Brain pericyte (primary cell): Measurements from ENCODE around the gene DNAI1.
"Not testable (repeated sequence)": the region's sequence is repeated elsewhere in the genome, so short reads cannot be mapped to it uniquely, and the experiment has no call there.

ENCODE experiments used
- DNase-seq: peaks from one replicate; pipeline ENCODE4 v3.0.0-alpha.2; 2012; ENCODE audit warnings: low read depth, low spot score

Gene DNAI1

GRCh38 chr9:34458013-34458958 lies at the start of gene DNAI1, which contains the start of gene FAM219A:
TSS of gene DNAI1 (plus strand) at chr9:34458805. CDS start at chr9:34459006, 201 bp downstream.
TSS of gene FAM219A (minus strand) at chr9:34458570. CDS start at chr9:34458263, 307 bp downstream.
- peak; percentile 92 for DNase-seq

- DNase-seq, result no peak
These were observed 49.5 kb upstream of the DNAI1 start for GRCh38 chr9:34409154-34409553.

- DNase-seq, result no peak
These were observed 46.3 kb upstream of the DNAI1 start for GRCh38 chr9:34412336-34412735.

GRCh38 chr9:34413231-34413852 lies 45.3 kb upstream of the DNAI1 start:
- DNase-seq, result no peak

- DNase-seq, result no peak
These were observed 40.9 kb upstream of the DNAI1 start for GRCh38 chr9:34417734-34418133.

GRCh38 chr9:34419716-34420504 lies 38.7 kb upstream of the DNAI1 start:
- no peak for DNase-seq

- DNase-seq, result no peak
These were observed 32.1 kb upstream of the DNAI1 start for GRCh38 chr9:34426347-34427074.

DNA sequence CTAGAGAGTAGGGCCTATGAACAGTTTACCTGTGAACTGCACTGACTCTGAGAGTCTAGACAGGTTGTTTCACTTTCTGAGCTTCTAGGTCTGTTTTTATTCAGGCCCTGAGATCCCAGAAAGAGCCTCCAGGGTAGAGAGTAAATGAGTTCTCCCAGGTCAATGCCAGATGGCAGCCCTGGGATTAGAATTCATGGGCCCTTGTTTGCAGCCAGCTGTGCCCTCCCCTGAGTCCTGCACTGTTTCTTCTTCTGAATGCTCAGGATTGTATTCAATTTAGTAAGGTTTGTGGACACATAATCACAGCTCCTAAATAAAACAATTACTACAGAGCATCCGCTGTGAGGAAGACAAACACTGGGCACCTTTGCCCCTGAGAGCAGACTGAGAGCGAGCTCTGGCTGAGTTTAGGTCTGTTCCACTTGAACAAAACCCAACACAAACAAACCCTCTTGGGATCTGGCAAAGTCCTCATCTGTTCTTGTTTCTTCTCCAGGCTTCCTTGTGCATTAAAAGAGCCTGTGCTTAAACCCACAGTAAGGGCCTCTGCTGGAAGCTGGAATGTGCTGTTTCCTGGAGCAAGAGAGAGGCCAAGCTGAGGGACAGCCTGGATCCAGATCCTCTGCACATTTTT lies 30.2 kb upstream of the DNAI1 start:
- DNase-seq, result peak; percentile 85

DNA sequence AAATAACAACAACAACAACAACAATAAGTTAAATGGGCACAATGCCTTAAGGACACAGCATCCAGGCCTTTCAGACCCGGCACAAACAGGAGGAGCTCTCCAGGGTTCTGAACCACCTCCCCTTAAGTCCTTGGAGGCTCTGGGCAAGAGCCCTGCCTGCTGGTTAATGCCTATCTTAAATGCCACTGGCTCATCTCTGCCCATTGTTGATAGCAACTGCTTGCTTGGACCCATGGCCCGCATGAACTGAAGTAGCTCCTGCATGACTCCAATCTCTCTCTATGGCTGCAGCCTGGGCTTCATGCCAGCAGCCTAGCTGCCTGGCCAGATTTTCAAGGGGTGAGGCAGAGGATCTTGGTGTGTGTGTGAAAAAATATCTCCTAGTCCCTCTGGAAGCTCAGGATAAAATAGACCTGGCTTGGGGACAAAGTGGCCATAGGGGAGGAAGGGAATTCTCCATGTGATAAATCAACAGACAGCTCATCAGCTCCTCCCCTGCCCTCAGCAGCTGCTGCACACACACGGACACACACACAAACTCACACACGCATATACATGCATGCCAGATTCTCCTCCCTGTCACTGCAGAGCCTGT lies 27.7 kb upstream of the DNAI1 start:
- DNase-seq, result no peak

DNA sequence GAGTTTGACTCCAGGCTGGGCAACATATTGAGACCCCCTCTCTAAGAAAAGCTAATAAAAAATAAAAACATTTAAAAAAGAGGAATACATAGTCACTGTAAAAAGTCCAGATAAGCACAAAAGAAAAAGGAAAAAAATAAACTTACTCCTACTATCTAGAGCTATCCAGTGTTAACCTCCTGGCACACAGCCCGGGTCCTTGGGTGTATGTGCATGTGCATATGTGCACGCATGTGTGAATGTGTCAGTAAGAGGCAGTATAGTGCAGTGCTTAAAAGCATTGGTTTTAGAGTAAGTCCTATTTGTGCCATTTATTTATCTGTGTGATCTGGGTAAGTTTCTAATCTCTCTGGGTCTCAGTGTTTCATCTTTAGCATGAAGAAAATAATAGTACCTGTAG lies 26.9 kb upstream of the DNAI1 start:
- no peak for DNase-seq

DNA sequence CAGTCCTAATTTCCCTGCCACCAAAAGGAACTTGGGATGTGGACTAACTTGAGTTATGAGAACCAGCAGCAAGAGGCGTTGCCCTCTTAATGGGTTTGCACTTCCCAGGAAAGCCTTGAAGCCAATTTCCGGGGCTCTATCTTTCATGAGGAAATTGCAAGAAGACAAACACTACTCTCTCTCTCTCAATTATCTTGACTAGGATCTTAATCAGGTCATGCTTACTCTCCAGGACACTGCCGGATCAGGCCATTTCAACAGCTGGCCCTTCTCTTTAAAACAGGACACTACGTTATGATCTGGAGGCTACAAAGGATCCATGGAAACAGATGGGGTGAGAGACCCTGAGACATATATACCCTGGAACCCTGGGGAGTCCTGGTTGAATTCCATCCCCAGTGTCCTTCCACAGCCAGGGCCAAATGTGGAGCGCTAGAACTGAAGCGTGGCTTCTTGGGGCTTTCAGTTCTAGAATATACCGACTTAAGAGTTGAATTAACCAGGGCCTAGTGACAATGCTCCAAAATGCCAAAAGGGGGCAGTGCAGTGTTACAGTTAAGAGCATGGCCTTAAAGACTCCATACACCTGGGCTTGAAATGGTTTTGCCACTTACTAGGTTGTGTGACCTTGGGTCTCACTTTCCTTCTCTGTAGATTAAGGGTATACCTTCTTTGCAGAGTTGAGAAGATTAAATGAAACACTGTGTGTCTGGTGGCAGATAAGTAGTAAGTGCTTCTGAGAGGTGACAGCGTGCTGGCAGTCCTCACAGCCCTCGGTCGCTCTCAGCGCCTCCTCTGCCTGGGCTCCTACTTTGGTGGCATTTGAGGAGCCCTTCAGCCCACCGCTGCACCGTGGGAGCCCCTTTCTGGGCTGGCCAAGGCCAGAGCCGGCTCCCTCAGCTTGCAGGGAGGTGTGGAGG lies 21.3 kb upstream of the DNAI1 start:
- peak; percentile 48 for DNase-seq

DNA sequence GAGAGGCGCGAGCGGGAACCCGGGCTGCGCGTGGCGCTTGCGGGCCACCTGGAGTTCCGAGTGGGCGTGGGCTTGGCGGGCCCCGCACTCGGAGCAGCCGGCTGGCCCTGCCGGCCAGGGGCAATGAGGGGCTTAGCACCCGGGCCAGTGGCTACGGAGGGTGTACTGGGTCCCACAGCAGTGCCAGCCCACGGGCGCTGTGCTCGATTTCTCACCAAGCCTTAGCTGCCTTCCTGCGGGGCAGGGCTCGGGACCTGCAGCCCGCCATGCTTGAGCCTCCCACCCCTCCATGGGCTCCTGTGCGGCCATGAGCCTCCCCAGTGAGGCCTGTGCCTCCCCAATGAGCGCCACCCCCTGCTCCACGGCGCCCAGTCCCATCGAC lies 20.7 kb upstream of the DNAI1 start:
- DNase-seq, result not testable (repeated sequence)

DNA sequence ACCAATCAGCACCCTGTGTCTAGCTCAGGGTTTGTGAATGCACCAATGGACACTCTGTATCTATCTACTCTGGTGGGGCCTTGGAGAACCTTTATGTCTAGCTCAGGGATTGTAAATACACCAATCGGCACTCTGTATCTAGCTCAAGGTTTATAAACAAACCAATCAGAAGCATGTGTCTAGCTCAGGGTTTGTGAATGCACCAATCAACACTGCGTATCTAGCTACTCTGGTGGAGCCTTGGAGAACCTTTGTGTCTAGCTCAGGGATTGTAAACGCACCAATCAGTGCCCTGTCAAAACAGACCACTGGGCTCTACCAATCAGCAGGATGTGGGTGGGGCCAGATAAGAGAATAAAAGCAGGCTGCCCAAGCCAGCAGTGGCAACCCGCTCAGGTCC lies 20.1 kb upstream of the DNAI1 start:
- not testable (repeated sequence) for DNase-seq

DNA sequence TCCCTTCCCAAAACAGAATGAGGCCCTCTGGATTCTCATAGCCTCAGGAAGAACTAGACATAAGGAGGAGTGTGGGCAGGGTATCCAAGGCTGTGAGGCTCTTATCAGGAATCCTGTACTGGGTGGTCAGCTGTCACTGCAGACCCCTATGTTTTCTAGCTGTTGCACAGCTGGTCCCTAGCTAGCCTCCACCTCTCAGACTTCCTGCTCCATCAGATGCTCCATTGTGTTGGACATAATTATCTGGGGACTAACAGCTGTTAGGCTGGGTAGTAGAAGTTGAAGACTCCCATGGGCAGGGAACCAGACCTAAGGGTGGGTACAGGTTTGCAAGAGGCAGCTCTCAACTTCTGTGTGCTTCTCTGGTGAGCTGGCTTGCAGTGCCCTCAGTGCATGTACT lies 18.6 kb upstream of the DNAI1 start:
- DNase-seq, result no peak

GRCh38 chr9:34442770-34443169 lies 15.8 kb upstream of the DNAI1 start:
- DNase-seq, result no peak

DNA sequence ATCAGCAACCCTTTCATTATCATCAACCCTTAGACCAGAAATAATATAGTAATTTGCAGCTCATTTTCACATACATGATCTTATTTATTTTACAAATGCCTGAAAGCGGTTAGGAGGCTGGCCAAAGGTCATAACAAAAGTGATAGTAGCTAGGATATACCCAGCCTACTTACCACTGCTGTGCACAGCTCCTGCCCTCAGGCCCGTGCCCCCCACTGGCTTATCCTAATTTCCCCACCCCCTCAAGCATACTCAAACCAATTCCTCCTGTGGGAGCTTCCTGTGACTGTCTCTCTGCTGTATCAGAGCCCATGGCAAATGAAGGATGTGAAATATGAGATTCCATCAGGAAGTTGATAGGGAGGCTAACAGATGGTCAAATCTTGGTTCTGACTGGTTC lies 15.1 kb upstream of the DNAI1 start:
- DNase-seq, result no peak

DNA sequence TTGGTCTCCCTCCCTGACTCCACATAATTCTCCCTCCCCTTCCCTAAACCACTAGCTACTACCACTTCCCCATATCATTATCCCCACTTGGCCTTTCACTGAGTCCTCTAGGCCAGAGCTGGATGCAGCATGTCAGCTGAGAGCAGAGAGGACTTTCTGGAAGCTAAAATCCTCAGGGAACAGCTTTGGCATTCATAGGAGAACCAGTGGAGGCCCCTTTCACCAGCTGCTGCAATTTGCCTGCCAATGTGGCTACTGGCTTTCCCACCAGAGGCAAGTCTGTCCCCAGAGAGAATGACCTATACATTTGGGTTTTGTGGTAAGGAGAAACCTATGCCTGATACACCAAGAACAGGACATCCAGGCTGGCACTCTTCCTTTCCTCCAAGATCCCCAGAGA lies 14.6 kb upstream of the DNAI1 start:
- no peak for DNase-seq

GRCh38 chr9:34446468-34446891 lies 12.1 kb upstream of the DNAI1 start:
- DNase-seq, result no peak

- no peak for DNase-seq
These were observed 11.7 kb upstream of the DNAI1 start for GRCh38 chr9:34446951-34447350.
